Breast epithelium (tissue), 4 donors: ENCODE data around the gene DAB2IP. TPM values are rescaled to one million over a fixed set of nuclear protein-coding genes. Genes with fewer than 3 reads are reported as not detected.

Experiments
- DNase-seq, 2 donors: peaks; one replicate each; pipeline ENCODE4 v3.0.0-alpha.2; 2019; ENCODE audit warnings: low spot score in 2 of 2
- H3K27ac ChIP-seq, 2 donors: fragments of 200-600 bp; sonication (generic) in 1 of 2; one replicate each; pipeline ENCODE4 v1.5.1; 2016 to 2019; ENCODE audit warnings: mild to moderate bottlenecking in 1 of 2
- H3K27me3 ChIP-seq, 2 donors: fragments of 200-600 bp; sonication (generic) in 1 of 2; one replicate each; pipeline versions ENCODE4 v1.5.1 to v1.6.0; 2017 to 2019; ENCODE audit warnings: control low read depth in 1 of 2, mild to moderate bottlenecking in 1 of 2
- H3K36me3 ChIP-seq: fragments of 200-600 bp; one replicate; pipeline ENCODE4 v1.5.1; 2019
- H3K4me1 ChIP-seq, 2 donors: fragments of 200-600 bp; sonication (generic); one replicate each; pipeline ENCODE4 v1.5.1; 2016 to 2019; ENCODE audit warnings: control low read depth in 1 of 2
- H3K4me3 ChIP-seq, 3 donors: fragments of 200-600 bp; sonication (generic); 1 replicate in 2 of 3; 2 replicates in 1 of 3; pipeline ENCODE4 v1.5.1; 2016 to 2019; ENCODE audit warnings: mild to moderate bottlenecking in 3 of 3, moderate library complexity in 2 of 3
- H3K9me3 ChIP-seq, 2 donors: fragments of 200-600 bp; sonication (generic) in 1 of 2; one replicate each; pipeline ENCODE4 v1.5.1; 2016 to 2019; ENCODE audit warnings: control low read depth in 1 of 2
- POLR2A ChIP-seq: fragments of 450-650 bp; IDR thresholded peaks from one replicate; pipeline ENCODE4 v1.6.1; 2016; ENCODE audit warnings: antibody characterized with exemption, mild to moderate bottlenecking, moderate library complexity
- POLR2AphosphoS5 ChIP-seq, 3 donors: sonication (generic); formaldehyde crosslinking; IDR thresholded peaks; one replicate each; pipeline ENCODE4 v1.6.1; 2017; ENCODE audit warnings: antibody characterized with exemption in 3 of 3
- intact Hi-C: fragments of 100-400 bp; cut with DNase I; formaldehyde crosslinking; loops from one replicate; pipeline ENCODE4 v1.15.1; 2023; ENCODE audit warnings: low total_unique reads
- total RNA-seq, 3 donors: library from RNA; depleted of rRNA; stranded (reverse); fragments of >200 nt; gene quantifications; one replicate each; pipeline ENCODE4 v1.1.0, GENCODE V29; 2016
- TF ChIP-seq, protein P1 (sequence below), 3 donors: fragments of 450-650 bp; IDR thresholded peaks; one replicate each; pipeline ENCODE4 v1.5.1; 2016 to 2017; ENCODE audit warnings: antibody characterized with exemption in 3 of 3, mild to moderate bottlenecking in 3 of 3, moderate library complexity in 3 of 3

Gene DAB2IP
- total RNA-seq, 3 donors from 2014 or later = 16.0 to 56.0 (median 55.8) TPM

GRCh38 chr9:121649476-121650216, 1.8 kb upstream of the DAB2IP start:
- Histone ChIP-seq H3K36me3 (no peaks in the 10 kb centered on the region), H3K4me1 (peaks cover 0 to 4% of the 10 kb centered on the region in 2 donors), H3K9me3 (no peaks in the 10 kb centered on the region), H3K4me3 (no peak overlapping the region), H3K27ac (peak overlapping the region in 1 of 2 donors; percentile 49), H3K27me3 (no peaks in the 10 kb centered on the region)
- DNase-seq = no peak
- no peak for TF ChIP-seq POLR2A
- no peak for TF ChIP-seq POLR2AphosphoS5 (IDR thresholded peaks at IDR 0.05)
- TF ChIP-seq, protein P1, sequence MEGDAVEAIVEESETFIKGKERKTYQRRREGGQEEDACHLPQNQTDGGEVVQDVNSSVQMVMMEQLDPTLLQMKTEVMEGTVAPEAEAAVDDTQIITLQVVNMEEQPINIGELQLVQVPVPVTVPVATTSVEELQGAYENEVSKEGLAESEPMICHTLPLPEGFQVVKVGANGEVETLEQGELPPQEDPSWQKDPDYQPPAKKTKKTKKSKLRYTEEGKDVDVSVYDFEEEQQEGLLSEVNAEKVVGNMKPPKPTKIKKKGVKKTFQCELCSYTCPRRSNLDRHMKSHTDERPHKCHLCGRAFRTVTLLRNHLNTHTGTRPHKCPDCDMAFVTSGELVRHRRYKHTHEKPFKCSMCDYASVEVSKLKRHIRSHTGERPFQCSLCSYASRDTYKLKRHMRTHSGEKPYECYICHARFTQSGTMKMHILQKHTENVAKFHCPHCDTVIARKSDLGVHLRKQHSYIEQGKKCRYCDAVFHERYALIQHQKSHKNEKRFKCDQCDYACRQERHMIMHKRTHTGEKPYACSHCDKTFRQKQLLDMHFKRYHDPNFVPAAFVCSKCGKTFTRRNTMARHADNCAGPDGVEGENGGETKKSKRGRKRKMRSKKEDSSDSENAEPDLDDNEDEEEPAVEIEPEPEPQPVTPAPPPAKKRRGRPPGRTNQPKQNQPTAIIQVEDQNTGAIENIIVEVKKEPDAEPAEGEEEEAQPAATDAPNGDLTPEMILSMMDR (IDR thresholded peaks at IDR 0.05) = no peak
- intact Hi-C loops = no loop called here

GRCh38 chr9:121650217-121651007, 1.0 kb upstream of the DAB2IP start:
- Histone ChIP-seq H3K9me3 (no peaks in the 10 kb centered on the region), H3K36me3 (no peaks in the 10 kb centered on the region), H3K4me1 (peaks cover 0 to 4% of the 10 kb centered on the region in 2 donors), H3K27me3 (no peaks in the 10 kb centered on the region), H3K4me3 (no peak overlapping the region), H3K27ac (peak overlapping the region in 1 of 2 donors; percentile 49)
- DNase-seq = no peak
- intact Hi-C loops = no loop called here
- no peak for TF ChIP-seq POLR2AphosphoS5 (IDR thresholded peaks at IDR 0.05)

DNA sequence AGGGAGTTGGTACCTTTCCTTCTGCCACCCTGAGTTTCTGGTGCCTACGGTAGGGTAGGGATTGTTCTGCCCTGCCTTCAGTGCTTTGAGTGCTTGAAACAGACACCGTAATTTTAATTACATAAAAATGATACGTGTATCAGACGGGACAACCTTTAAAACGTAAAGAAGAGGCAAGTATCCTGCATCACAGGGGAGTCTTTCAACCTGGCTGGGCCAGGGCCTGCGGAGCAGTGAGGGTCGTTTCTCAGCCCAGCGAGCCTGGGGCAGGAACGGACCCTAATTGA, 483 bp upstream of the DAB2IP start:
- H3K27ac ChIP-seq = peak overlapping the region in 1 of 2 donors; percentile 68

DNA sequence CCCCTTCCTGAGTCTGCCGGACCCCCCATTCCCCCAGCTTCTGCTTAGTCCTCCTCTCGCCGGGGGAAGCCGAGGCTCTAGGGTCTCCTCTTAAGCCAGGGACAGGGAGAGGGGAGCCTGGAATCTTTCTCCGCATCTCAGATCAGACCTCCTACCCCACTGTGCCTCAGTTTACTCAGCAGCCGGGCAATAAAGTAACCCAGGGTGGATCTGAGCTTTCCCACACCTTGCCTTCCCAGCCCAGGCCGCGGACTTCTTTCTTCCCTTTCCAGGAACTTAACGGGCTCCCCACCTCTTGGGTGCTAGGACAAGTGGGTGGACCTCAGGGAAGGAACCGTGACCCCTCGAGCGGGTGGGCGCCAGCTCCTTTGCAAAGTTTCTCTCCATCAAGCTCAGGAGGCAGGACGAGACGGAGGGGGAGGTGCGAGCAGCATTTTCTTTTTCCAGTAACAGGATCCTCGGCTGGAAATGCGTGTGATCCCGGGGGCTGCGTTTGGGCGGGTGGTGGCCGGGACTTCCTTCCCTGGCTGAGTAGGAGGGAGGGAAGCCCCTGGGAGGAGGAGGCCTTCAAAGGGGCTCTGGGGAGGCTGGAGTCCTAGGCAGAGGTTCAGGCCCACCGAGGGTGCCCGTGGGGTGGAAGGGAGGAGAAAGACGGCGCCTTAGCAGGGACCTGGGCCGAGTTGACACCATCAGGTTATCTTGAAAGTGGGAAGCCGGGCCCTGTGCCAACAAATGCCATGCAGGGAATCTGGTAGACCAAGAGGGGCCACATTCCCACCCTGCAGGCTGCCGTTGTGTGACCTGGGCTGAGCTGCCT, 795 bp downstream of the DAB2IP start:
- no peak for DNase-seq
- Histone ChIP-seq H3K27me3 (no peaks in the 10 kb centered on the region), H3K36me3 (no peaks in the 10 kb centered on the region), H3K4me3 (peak overlapping the region; percentile 53 to 90 (median 61)), H3K27ac (peak overlapping the region; percentile 40 to 68), H3K9me3 (no peaks in the 10 kb centered on the region), H3K4me1 (peaks cover 0 to 4% of the 10 kb centered on the region in 2 donors)
- intact Hi-C loops = no loop called here
- TF ChIP-seq POLR2A (no peak), POLR2AphosphoS5 (IDR thresholded peaks at IDR 0.05) (no peak)
- TF ChIP-seq, protein P1 (IDR thresholded peaks at IDR 0.05) = no peak

More for the DNA sequence above, 483 bp upstream of the DAB2IP start:
- H3K4me1 ChIP-seq = peaks cover 0 to 4% of the 10 kb centered on the region in 2 donors
- no peaks in the 10 kb centered on the region for H3K36me3 ChIP-seq
- TF ChIP-seq POLR2AphosphoS5 (IDR thresholded peaks at IDR 0.05) = no peak
- no peak for TF ChIP-seq POLR2A
- TF ChIP-seq, protein P1 (IDR thresholded peaks at IDR 0.05) = no peak
- no peaks in the 10 kb centered on the region for H3K9me3 ChIP-seq
- no peak for DNase-seq
- H3K4me3 ChIP-seq = peak overlapping the region; percentile 53 to 90 (median 61)
- intact Hi-C loops = no loop called here
- H3K27me3 ChIP-seq = no peaks in the 10 kb centered on the region

DNA sequence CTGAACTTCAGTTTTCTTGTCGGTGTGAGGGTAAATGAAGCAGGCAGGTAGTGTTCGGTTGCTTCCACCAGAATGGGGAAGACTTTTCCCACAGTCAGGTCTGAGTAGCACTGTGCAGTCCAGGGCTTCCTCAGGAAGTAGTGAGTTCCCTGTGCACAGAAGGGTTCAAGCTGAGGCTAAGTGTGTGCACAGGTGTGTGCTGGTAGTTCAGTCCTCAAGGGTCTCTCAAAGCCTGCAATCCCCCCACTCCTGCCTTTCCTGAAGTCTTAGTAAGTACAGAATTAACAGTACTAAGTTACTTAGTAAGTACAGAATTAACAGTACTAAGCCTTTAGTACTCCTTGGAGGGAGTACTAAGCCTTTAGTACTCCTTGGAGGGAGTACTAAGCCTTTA, 1.4 kb downstream of the DAB2IP start:
- TF ChIP-seq, protein P1 (IDR thresholded peaks at IDR 0.05) = no peak
- TF ChIP-seq POLR2A (no peak), POLR2AphosphoS5 (IDR thresholded peaks at IDR 0.05) (no peak)
- H3K27ac ChIP-seq = peak overlapping the region in 1 of 2 donors; percentile 40
- no peak for DNase-seq
- no peaks in the 10 kb centered on the region for H3K36me3 ChIP-seq
- H3K27me3 ChIP-seq = no peaks in the 10 kb centered on the region
- H3K4me3 ChIP-seq = peak overlapping the region; percentile 53 to 90 (median 61)
- no peaks in the 10 kb centered on the region for H3K9me3 ChIP-seq
- intact Hi-C loops = no loop called here
- H3K4me1 ChIP-seq = peaks cover 0 to 4% of the 10 kb centered on the region in 2 donors
